PFSK-1 (cell line): ENCODE measurements around the gene KIF26A.

Experiments
- FOXP2 ChIP-seq: optimal IDR thresholded peaks from 2 replicates; pipeline ENCODE3; 2011; ENCODE audit warnings: borderline replicate concordance, control low read depth, inconsistent platforms; ENCODE audit not compliant: insufficient read depth; ENCODE audit errors: extremely low read length, extremely low read depth
- POLR2AphosphoS5 ChIP-seq: IDR thresholded peaks from 2 replicates; pipeline ENCODE4 v1.6.1; 2012; ENCODE audit warnings: low read depth, mild to moderate bottlenecking, control low read depth, low read length, moderate library complexity
- SIN3A ChIP-seq: IDR thresholded peaks from 2 replicates; pipeline ENCODE4 v1.6.1; 2012; ENCODE audit warnings: mild to moderate bottlenecking, low read length, moderate library complexity, borderline replicate concordance; ENCODE audit not compliant: insufficient read depth
- TAF1 ChIP-seq: IDR thresholded peaks from 2 replicates; pipeline ENCODE4 v1.6.1; 2012; ENCODE audit warnings: low read length, control low read depth, borderline replicate concordance; ENCODE audit not compliant: insufficient read depth
- TF ChIP-seq, protein P1 (sequence below), 2 experiments: IDR thresholded peaks; 2 replicates each; pipeline versions ENCODE4 v1.6.1 to v1.8.0; 2011 to 2012; ENCODE audit warnings: low read depth in 2 of 2, low read length in 2 of 2, control low read depth in 1 of 2, inconsistent platforms in 1 of 2, mild to moderate bottlenecking in 1 of 2, moderate library complexity in 1 of 2; ENCODE audit not compliant: insufficient read depth in 1 of 2

GRCh38 chr14:104114421-104115130 is 23.8 kb upstream of the KIF26A start:
- no peak for TF ChIP-seq POLR2AphosphoS5
- TF ChIP-seq, protein P1, sequence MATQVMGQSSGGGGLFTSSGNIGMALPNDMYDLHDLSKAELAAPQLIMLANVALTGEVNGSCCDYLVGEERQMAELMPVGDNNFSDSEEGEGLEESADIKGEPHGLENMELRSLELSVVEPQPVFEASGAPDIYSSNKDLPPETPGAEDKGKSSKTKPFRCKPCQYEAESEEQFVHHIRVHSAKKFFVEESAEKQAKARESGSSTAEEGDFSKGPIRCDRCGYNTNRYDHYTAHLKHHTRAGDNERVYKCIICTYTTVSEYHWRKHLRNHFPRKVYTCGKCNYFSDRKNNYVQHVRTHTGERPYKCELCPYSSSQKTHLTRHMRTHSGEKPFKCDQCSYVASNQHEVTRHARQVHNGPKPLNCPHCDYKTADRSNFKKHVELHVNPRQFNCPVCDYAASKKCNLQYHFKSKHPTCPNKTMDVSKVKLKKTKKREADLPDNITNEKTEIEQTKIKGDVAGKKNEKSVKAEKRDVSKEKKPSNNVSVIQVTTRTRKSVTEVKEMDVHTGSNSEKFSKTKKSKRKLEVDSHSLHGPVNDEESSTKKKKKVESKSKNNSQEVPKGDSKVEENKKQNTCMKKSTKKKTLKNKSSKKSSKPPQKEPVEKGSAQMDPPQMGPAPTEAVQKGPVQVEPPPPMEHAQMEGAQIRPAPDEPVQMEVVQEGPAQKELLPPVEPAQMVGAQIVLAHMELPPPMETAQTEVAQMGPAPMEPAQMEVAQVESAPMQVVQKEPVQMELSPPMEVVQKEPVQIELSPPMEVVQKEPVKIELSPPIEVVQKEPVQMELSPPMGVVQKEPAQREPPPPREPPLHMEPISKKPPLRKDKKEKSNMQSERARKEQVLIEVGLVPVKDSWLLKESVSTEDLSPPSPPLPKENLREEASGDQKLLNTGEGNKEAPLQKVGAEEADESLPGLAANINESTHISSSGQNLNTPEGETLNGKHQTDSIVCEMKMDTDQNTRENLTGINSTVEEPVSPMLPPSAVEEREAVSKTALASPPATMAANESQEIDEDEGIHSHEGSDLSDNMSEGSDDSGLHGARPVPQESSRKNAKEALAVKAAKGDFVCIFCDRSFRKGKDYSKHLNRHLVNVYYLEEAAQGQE (IDR thresholded peaks at IDR 0.05; ENCODE audit: insufficient read depth in 1 of 2, low read depth in 2 of 2, low read length in 2 of 2) = no peak
- no peak for TF ChIP-seq TAF1
- no peak for TF ChIP-seq SIN3A
- no peak for TF ChIP-seq FOXP2
